ENCODE measurements around the gene POU3F2.

DNA sequence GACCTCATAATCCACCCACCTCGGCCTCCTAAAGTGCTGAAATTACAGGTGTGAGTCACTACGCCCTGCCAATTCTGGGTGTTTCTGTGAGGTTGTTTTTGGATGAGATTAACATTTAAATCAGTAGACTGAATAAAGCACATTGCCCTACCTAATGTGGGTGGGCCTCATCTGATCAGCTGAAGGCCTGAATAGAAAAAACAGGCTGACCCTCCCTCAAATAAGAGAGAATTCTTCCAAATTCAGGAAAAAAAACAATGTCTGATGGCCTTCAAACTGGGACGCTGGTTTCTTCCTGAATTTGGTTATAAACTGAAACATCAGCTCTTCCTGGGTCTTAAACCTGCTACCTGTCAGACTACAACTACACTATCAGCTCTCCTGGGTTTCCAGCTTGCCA lies 51.0 kb downstream of the POU3F2 start:
- TF ChIP-seq CTCF (conservative IDR thresholded peaks at IDR 0.05; ENCODE audit: low read depth, low read length), result no peak
- TF ChIP-seq EZH2 (IDR thresholded peaks at IDR 0.05; ENCODE audit: borderline replicate concordance, low read depth, low read length, poor library complexity, severe bottlenecking), result no peak

Measured in A673 (cell line).